Measurements from ENCODE around the gene LIX1.

LIX1 gene

DNA sequence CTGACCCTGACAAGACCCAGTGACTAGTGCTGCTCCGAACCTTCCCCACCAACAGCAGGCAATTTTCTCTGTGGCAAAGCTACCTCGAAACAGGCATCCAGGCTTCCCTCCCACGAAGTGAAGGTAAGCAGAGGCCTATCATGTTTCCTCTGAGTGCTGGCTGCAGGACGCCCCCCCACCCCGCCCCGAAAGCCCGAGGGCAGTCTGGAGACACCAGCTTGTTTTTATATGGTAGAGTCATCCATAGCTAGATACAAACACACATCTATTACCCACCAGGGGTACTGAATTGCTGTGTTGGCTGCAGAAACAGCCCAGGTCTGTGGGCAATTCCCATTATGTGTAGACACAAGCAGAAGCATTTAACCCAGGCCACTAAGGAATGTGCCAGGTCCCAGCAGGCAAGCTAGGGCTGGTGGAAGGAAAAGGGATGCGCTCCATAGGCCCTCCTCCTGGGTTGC, 40.4 kb downstream of the LIX1 start:
- Histone ChIP-seq H3K36me3 (ENCODE audit: control insufficient read depth in 2 of 2, insufficient read depth in 1 of 2, low read length in 2 of 2) (no peaks in the 10 kb centered on the region), H3K27ac (ENCODE audit: extremely low read depth, low read depth, low read length) (peak overlapping the region; percentile 14; the same call in 1 of the 2 replicates), H3K4me1 (ENCODE audit: control insufficient read depth, insufficient read depth, low read length) (peaks cover 17% of the 10 kb centered on the region), H3K9me3 (ENCODE audit: control insufficient read depth, insufficient read depth, low read depth, low read length) (no peaks in the 10 kb centered on the region), H3K4me3 (ENCODE audit: low read depth, low read length) (no peak overlapping the region)
- CTCF ChIA-PET, result interaction anchor here (1.2 kb wide), 1 partner anchor 12 kb away, joined by 3 read pairs; no protein-coding TSS in a partner anchor
- POLR2A ChIA-PET, result interaction anchor here (0.6 kb wide), 1 partner anchor 235 kb away, joined by 4 read pairs; no protein-coding TSS in a partner anchor
- TF ChIP-seq ZFP41 (tag by site-specific recombination; IDR thresholded peaks at IDR 0.05; ENCODE audit: borderline replicate concordance) (no peak), ZNF24 (tag by site-specific recombination; IDR thresholded peaks at IDR 0.05) (no peak), ZNF626 (tag by site-specific recombination; IDR thresholded peaks at IDR 0.05) (no peak), ZNF544 (tag by site-specific recombination; IDR thresholded peaks at IDR 0.05) (no peak), ZBTB20 (tag by site-specific recombination; IDR thresholded peaks at IDR 0.05) (peak; percentile 41; the same call in 1 of the 2 replicates), ZNF623 (tag by site-specific recombination; IDR thresholded peaks at IDR 0.05) (no peak), ZNF561 (tag by site-specific recombination; IDR thresholded peaks at IDR 0.05; ENCODE audit: borderline replicate concordance) (peak; percentile 40; the same call in 1 of the 2 replicates), SP2 (tag by site-specific recombination; IDR thresholded peaks at IDR 0.05) (no peak), MEIS1 (CRISPR knock-in tag; IDR thresholded peaks at IDR 0.05; ENCODE audit: borderline replicate concordance) (no peak), ZNF629 (tag by site-specific recombination; IDR thresholded peaks at IDR 0.05) (no peak), ZNF223 (tag by site-specific recombination; IDR thresholded peaks at IDR 0.05) (no peak), SETDB1 (IDR thresholded peaks at IDR 0.05; ENCODE audit: insufficient read length, low read length) (no peak), ZBTB48 (tag by site-specific recombination; IDR thresholded peaks at IDR 0.05) (no peak), ZNF416 (tag by site-specific recombination; IDR thresholded peaks at IDR 0.05) (no peak), ZFP37 (tag by site-specific recombination; IDR thresholded peaks at IDR 0.05) (no peak), ZXDB (tag by site-specific recombination; IDR thresholded peaks at IDR 0.05) (no peak), ZNF10 (tag by site-specific recombination; IDR thresholded peaks at IDR 0.05) (no peak), GLI2 (tag by site-specific recombination; IDR thresholded peaks at IDR 0.05; ENCODE audit: borderline replicate concordance, low read depth) (no peak), ZNF169 (tag by site-specific recombination; IDR thresholded peaks at IDR 0.05) (no peak), ZFP69B (tag by site-specific recombination; IDR thresholded peaks at IDR 0.05) (no peak), ZNF423 (tag by site-specific recombination; IDR thresholded peaks at IDR 0.05) (no peak)
- TF ChIP-seq, protein P1, sequence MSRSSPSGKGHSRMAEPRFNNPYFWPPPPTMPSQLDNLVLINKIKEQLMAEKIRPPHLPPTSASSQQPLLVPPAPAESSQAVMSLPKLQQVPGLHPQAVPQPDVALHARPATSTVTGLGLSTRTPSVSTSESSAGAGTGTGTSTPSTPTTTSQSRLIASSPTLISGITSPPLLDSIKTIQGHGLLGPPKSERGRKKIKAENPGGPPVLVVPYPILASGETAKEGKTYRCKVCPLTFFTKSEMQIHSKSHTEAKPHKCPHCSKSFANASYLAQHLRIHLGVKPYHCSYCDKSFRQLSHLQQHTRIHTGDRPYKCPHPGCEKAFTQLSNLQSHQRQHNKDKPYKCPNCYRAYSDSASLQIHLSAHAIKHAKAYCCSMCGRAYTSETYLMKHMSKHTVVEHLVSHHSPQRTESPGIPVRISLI (tag by site-specific recombination; IDR thresholded peaks at IDR 0.05), result no peak
- TF ChIP-seq, protein P2, sequence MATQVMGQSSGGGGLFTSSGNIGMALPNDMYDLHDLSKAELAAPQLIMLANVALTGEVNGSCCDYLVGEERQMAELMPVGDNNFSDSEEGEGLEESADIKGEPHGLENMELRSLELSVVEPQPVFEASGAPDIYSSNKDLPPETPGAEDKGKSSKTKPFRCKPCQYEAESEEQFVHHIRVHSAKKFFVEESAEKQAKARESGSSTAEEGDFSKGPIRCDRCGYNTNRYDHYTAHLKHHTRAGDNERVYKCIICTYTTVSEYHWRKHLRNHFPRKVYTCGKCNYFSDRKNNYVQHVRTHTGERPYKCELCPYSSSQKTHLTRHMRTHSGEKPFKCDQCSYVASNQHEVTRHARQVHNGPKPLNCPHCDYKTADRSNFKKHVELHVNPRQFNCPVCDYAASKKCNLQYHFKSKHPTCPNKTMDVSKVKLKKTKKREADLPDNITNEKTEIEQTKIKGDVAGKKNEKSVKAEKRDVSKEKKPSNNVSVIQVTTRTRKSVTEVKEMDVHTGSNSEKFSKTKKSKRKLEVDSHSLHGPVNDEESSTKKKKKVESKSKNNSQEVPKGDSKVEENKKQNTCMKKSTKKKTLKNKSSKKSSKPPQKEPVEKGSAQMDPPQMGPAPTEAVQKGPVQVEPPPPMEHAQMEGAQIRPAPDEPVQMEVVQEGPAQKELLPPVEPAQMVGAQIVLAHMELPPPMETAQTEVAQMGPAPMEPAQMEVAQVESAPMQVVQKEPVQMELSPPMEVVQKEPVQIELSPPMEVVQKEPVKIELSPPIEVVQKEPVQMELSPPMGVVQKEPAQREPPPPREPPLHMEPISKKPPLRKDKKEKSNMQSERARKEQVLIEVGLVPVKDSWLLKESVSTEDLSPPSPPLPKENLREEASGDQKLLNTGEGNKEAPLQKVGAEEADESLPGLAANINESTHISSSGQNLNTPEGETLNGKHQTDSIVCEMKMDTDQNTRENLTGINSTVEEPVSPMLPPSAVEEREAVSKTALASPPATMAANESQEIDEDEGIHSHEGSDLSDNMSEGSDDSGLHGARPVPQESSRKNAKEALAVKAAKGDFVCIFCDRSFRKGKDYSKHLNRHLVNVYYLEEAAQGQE (tag by site-specific recombination; IDR thresholded peaks at IDR 0.05), result no peak
- TF ChIP-seq, protein P3, sequence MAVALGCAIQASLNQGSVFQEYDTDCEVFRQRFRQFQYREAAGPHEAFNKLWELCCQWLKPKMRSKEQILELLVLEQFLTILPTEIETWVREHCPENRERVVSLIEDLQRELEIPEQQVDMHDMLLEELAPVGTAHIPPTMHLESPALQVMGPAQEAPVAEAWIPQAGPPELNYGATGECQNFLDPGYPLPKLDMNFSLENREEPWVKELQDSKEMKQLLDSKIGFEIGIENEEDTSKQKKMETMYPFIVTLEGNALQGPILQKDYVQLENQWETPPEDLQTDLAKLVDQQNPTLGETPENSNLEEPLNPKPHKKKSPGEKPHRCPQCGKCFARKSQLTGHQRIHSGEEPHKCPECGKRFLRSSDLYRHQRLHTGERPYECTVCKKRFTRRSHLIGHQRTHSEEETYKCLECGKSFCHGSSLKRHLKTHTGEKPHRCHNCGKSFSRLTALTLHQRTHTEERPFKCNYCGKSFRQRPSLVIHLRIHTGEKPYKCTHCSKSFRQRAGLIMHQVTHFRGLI (tag by site-specific recombination; IDR thresholded peaks at IDR 0.05), result no peak
- TF ChIP-seq, protein P4, sequence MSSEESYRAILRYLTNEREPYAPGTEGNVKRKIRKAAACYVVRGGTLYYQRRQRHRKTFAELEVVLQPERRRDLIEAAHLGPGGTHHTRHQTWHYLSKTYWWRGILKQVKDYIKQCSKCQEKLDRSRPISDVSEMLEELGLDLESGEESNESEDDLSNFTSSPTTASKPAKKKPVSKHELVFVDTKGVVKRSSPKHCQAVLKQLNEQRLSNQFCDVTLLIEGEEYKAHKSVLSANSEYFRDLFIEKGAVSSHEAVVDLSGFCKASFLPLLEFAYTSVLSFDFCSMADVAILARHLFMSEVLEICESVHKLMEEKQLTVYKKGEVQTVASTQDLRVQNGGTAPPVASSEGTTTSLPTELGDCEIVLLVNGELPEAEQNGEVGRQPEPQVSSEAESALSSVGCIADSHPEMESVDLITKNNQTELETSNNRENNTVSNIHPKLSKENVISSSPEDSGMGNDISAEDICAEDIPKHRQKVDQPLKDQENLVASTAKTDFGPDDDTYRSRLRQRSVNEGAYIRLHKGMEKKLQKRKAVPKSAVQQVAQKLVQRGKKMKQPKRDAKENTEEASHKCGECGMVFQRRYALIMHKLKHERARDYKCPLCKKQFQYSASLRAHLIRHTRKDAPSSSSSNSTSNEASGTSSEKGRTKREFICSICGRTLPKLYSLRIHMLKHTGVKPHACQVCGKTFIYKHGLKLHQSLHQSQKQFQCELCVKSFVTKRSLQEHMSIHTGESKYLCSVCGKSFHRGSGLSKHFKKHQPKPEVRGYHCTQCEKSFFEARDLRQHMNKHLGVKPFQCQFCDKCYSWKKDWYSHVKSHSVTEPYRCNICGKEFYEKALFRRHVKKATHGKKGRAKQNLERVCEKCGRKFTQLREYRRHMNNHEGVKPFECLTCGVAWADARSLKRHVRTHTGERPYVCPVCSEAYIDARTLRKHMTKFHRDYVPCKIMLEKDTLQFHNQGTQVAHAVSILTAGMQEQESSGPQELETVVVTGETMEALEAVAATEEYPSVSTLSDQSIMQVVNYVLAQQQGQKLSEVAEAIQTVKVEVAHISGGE (tag by site-specific recombination; conservative IDR thresholded peaks at IDR 0.05; ENCODE audit: low read depth), result no peak
- TF ChIP-seq, protein P5, sequence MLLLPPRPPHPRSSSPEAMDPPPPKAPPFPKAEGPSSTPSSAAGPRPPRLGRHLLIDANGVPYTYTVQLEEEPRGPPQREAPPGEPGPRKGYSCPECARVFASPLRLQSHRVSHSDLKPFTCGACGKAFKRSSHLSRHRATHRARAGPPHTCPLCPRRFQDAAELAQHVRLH (tag by site-specific recombination; IDR thresholded peaks at IDR 0.05), result no peak
- TF ChIP-seq, protein P6, sequence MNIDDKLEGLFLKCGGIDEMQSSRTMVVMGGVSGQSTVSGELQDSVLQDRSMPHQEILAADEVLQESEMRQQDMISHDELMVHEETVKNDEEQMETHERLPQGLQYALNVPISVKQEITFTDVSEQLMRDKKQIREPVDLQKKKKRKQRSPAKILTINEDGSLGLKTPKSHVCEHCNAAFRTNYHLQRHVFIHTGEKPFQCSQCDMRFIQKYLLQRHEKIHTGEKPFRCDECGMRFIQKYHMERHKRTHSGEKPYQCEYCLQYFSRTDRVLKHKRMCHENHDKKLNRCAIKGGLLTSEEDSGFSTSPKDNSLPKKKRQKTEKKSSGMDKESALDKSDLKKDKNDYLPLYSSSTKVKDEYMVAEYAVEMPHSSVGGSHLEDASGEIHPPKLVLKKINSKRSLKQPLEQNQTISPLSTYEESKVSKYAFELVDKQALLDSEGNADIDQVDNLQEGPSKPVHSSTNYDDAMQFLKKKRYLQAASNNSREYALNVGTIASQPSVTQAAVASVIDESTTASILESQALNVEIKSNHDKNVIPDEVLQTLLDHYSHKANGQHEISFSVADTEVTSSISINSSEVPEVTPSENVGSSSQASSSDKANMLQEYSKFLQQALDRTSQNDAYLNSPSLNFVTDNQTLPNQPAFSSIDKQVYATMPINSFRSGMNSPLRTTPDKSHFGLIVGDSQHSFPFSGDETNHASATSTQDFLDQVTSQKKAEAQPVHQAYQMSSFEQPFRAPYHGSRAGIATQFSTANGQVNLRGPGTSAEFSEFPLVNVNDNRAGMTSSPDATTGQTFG (tag by site-specific recombination; IDR thresholded peaks at IDR 0.05; ENCODE audit: borderline replicate concordance), result no peak
